GM21381 (cell line): ENCODE results near the gene TNS3.

Experiments
- ATAC-seq: cut with Tn5 transposase; IDR thresholded peaks from one replicate; pipeline ENCODE4 v1.9.1; 2021; ENCODE audit warnings: mild to moderate bottlenecking, moderate library complexity; ENCODE audit not compliant: unreplicated experiment

The TNS3 gene

DNA sequence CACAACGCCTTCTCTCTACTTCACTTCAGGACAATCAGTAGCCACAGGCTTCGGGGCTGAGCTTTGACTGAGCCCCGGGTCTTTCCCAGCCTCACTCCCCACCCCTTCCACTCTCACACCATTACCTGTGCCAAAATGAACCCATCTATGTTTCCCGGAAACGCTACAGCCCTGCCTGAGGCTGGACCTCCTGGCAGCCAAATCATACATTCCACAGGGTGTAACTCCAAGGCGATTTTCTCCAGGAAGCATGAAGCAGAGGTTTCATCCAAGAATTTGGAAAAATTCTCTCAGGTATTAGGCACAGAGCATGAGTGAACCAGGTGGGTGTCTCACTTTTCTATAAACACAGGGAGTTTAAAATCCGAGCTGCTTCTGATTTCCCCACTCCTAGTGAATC, 286.3 kb downstream of the TNS3 start:
- ATAC-seq, result no peak

DNA sequence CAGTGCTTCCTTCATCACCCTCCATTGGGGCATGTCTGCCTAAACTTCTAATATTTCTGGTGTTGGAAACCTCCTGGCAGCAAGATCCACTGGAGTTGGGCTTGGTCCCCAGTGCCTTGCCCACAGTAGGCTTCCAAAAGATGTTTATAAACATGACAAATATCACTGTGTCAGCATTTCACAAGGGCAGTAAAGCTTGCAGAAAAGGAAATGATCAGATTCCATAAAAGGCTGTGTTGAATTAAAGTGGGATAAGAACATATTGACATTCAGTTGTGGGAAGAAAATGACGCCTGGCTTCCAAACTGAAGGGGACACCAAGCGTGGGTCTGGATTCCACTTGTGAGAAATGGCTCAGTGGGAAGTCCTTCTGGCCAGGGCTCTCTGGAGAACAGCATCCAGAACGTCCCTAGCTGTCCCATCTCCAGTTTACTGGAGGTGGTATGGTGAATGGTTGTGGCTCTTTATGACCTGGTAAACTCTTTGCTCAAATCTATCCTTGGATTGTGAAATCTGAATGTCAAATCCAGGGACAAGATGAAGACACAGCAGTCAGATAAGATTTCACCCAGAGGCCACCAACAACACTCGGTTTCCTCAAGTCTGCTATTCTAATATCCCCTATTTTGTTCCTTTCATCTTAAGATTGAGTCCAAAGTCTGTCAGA, 287.2 kb downstream of the TNS3 start:
- ATAC-seq, result no peak

DNA sequence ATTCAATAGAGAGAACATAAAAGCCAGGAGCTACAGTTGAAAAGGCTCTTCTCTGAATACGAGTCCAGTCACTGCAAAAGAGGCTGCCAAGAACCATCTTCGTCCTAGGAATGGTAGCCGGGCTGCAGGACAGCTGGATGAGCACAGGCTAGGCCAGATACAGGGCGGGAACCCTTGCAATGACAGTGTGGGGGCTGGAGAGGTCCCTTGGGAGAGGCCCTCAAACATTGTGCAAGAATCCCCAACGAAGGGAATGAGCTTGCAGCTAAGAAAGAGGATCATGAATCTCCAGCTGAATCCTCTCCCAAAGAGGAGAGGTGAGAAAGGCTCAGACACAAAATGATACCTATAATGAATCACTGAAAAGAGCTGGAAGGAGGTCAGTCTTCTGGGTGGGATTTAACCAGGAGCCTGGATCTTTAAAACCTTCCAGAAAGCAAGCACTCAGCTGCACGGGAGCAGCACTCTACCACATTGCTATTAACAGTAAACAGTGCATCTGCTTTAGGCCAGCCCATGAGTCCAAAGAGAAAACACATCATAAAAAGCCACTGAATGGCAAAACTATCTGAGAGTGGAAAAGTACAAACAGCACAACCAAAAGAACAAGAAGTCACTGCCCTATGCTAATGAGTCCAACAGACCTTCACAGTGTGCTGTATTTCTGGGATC, 287.9 kb downstream of the TNS3 start:
- no peak for ATAC-seq

DNA sequence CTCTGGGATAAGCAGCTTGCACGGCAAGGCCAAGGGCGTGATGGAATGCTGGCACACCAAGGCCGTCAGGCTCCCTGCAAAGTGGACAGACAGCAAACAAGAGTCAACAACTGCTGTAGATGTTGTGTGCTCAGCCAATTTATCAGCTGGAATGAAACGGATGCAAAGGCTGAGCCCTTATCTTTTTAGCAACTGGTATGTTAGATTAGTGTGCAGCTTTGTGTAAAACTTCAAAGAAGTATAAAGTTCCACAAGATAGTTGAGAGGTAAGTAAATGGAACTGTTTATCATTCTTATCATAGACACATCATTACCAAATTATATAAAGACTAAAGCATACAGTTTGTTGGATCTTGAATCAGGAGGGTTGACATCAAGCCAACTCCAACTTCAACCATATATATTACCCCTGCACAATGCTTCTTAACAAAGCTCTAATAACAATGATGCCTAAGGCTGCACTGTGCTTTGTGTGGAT, 289.0 kb downstream of the TNS3 start:
- ATAC-seq, result no peak

DNA sequence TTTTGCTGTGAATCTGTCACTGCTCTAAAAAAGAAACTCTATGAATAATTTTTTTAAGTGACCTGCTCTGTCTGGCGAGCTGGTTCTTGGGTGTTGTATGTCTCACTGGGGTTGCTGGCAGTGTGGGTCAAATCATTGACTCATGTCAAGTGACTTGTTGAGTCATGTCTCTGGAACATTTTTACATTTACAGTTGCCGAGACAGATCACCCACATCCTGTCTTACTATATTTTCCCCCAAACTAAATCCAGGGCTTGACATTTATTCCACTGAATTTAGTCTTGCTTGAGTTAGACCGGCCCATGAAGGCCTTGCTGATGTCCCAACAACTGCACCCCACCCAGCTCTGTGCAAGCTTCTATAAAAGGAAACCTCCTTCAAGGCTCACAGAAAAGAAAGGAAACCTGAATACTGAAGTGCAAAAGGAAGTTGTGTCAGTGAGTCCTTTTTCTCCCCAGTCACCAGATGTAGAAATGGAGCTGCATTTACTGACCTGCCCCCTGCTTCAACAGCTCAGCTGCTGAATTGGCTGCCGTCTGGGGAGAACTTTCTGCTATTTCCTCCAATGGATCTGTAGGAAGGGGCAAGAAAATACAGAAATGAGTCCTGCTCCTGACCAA, 290.3 kb downstream of the TNS3 start:
- ATAC-seq, result peak; percentile 88

DNA sequence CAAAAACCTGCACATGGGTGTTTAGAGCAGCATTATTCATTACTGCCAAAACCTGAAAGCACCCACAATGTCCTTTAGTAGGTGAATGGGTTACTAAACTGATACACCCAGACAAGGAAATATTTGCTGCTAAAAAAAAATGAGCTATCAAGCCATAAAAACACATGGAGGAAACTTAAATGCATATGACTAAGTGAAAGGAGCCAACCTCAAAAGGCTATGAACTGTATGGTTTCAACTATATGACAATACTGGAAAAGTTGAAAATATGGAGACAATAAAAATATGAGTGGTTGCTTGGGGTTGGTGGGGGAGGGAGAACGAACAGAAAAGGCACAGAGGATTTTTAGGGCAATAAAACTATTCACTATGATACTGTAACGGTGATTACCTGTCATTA, 291.0 kb downstream of the TNS3 start:
- ATAC-seq, result no peak

DNA sequence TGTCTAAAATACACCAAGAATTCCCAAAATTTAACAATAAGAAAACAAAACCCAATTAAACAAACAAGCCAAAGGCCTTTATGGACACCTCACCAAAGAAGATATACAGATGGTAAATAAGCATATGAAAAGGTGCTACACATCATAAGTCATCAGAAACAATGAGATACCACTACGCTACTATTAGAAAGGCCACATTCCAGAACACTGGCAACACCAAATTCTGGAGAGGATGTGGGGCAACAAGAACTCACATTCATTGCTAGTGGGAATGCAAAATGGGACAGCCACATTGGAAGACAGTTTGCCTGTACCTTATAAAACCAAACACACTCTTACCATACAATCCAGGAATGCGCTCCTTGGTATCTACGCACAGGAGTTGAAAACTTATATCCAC, 291.4 kb downstream of the TNS3 start:
- ATAC-seq, result no peak

DNA sequence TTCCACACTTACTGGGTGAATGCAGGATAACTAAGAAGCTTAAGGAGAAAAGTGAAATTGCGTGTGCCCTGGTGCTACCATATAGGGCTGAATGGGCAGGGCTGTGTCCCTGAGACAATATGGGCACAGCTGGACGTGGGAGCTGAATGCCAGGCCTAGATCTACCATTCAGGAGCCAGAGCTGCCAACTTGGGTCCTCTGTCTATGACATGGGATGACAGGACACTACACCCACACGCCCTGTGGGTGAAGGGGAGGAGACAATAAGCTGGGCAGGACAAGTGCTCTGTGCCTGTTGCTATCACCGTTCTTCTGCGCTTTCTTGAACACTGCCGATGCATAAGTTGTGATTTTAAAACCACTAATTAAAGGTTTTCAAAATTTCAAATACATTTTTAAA, 293.9 kb downstream of the TNS3 start:
- ATAC-seq, result no peak

DNA sequence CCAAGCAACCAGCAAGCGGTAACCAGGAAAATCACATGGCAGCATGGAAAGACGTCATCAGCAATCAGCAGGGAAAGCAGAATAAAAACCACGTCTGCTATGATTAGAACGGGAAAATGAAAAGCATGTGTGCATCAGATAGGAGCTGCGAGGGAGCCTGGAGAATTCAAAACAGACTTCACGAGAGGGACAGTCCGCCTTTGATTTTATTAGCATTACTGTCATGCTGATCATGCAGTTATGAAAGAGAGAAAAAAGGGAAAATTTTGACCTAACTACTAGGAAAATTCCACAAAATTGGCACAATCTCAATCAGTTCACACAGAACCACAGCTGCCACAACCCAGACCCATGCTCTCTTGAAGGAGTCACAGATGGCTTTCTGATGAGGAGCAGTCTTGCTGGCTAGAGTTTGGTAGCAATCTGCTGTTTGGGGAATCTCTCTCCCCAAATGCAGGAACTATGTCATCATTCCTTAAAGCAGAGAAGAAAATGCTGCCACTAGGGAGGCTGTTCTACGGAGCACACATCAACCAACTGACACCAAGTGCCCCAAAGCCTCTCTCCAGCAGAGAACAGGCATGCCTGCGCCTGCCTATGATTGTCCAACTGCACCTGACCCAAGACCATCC, 295.9 kb downstream of the TNS3 start:
- no peak for ATAC-seq

DNA sequence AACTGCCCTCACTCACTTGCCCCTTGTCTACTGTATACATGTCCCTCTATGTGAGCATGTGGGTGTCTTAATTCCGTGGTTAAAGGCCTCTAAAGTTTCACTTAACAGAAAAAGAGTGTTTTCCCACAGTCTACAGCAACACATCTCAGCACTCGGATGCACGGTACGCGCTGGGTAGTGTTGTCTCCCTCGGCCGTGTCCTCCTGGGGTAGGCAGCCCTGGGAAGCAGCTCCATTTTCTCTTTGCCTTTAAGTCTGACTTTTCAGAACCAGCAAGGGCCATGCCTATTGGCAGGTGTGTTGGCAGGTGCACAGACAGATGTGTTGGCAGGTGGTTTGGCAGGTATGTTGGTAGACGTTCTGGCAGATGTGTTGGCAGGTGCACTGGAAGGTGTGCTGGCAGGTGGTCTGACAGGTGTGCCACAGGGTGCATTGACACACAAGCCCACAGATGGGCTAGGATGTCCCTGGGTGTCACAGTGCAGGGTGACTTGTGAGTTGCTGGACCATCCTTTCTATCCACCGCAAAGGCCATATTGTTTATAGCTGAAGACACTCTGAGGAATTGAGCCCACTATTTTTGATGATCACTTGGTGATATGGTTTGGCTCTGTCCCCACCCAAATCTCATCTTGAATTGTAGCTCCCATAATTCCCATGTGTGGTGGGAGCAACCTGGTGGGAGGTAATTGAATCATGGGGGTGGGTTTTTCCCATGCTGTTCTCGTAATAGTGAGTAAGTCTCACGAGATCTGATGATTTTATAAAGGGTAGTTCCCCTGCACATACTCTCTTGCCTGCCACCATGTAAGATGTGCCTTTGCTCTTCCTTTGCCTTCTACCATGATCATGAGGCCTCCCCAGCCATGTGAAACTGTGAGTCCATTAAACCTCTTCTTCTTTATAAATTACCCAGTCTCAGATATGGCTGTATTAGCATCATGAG, 296.9 kb downstream of the TNS3 start:
- ATAC-seq, result no peak

DNA sequence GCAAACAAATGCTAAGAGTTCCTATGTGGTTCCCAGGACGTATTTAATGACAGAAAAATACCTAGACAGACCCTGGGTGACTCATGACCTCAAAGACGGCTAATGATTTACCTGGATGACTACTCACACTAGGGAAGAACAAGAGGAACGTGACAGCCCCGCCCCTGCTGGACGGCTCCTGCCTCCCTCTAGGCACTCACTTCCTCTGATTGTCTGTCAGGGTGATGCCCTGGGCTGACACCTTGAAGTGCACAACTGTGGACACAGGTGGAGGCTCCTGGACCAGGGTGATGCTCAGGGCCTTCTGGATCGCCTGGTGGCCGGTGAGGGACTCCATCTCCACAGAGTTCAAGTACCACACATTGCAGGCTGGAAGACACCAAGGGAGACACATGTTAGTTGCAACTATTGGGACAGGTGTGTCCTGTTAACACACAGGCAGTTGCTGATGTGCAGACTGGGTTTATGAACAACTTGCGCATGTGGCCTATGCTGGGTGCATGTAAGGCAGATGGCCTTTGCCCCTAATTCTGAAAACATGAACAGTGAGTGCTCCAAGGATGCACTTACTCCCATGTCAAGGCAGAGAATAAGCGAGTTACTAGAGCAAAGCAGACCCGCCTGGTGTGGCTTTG, 298.3 kb downstream of the TNS3 start:
- no peak for ATAC-seq

DNA sequence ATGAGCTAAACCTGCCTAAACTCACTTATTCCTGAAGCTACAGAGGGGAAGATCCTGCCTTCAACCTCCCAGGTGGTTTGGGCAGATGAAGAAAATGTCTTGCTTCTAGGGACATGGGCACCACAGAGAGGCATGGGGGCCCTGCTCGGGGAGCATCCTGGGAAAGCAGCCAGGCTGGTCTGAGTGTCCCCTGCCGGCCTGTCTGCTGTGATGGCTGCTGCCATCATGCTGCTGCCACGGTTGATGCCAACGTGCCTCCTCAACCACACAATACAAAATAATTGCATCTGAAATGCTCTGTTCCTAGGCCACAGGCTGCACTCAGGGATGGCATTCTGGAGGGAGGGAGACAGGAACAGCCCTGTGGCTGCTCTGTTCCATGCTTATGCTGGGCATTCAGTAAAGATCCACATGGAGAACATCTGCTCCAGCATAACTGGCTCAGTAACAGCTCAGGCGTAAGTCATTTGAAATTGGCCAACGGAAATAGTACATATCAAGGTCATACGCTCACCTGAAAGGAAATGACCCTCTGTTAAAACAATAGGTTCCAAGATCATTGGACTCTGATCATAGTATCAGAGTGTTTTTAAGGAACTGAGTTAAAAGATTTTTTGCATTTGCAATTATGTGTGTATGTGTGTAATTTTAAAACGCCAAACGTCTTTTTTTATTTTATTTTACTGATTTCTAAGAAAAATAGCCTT, 299.0 kb downstream of the TNS3 start:
- no peak for ATAC-seq

DNA sequence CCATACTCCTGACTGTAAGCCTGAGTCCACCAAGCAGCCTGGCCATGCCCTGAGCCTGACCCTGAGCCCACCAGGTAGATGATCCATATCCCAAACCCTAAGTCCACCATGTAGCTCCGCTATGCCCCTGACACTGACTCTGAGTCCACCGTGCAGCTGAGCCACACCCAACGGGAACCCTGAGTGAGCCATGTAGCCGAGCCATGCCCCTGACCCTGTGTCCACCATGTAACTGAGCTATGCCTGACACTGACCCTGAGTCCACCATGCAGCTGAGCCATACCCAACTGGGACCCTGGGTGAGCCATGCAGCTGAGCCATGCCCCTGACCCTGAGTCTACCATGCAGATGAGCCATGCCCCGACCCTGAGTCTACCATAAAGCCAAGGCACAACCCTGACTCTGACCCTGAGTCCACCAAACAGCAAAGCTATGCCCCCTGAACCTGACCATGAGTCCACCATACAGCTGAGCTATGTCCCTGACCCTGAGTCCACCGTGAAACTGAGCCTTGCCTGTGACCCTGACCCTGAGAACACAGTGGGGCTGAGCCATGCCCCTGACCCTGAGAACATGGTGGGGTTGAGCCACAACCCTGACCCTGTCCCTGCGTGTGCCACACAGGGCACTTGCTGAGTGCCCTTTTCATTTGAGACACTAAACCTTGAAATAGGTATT, 299.8 kb downstream of the TNS3 start:
- ATAC-seq, result no peak

DNA sequence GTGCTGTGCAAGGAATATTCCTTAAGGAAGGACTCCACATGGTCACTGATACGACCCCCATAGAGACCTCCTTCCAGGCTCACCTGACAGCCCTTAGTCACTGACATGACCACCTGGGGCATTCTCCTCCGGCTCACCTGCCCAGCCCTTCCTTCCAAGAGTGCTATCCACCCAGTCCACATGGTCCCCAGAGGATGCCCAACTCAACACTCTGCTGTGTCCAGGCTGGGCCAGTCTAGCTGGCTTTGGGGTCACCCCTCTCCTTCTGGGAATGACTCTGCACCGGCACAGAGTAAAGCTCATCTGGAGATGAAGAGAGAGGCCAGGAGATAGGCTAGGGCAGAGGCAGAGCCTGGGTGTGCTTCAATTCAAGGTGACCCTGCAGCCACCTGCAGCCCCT, 300.8 kb downstream of the TNS3 start:
- ATAC-seq, result no peak

DNA sequence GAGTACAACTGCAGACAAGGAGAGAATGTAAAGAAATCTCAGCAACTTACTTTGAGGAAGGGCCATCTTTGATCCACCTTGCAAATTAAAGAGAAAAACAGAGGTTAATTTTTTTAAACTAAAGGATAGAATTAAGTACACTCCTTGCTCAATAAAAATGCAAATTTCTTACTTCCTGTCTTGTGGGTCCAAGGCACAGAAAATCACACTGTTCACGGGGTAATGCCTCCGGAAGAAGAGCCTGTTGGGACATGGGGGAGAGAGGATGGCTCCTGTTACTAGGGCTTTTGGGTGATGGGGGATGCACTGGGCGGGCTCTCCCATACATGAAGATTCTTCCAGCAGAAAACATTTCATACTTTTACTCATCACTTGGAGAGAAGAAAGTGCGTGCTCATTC, 301.8 kb downstream of the TNS3 start:
- no peak for ATAC-seq

DNA sequence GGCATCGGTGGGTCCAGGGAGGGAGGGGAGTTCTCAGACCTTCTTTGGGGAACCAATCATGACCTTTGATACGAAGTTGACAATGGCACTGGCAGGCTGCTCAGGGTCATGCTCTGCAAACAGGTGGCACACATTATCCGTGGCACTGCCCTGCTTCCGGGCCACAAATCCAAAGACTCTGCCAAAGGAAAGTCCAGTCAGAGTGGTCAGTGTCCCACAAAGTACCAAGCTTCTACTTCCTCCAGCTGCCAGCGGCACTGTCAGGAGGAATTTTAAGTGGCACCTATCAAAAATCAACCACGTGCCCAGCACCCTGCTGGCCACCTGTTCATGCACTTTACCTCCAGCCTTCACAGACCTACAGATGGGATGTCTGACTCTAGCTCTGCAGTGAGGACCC, 303.9 kb downstream of the TNS3 start:
- no peak for ATAC-seq

DNA sequence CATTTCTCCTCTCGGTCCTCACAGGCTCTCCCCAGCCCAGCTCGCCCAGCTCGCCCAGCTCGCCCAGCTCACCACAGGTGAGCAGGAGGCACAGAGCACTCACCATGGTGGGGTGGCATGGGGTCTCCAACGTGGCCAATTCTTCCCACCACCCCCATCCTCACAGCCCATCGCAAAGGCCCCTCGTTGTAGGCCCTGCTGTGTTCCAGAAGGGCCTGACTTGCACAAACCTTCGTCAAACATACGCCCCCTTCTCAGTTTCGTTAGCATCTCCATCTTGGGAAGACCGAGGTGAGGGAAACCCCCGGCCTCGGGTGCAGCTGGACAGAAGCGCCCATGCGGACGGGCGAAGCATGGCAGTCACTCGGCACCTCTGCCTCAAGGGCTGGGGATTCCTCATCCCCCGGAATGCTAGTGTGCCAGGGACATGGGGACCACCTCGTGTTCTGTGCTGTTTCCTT, 304.6 kb downstream of the TNS3 start:
- no peak for ATAC-seq

DNA sequence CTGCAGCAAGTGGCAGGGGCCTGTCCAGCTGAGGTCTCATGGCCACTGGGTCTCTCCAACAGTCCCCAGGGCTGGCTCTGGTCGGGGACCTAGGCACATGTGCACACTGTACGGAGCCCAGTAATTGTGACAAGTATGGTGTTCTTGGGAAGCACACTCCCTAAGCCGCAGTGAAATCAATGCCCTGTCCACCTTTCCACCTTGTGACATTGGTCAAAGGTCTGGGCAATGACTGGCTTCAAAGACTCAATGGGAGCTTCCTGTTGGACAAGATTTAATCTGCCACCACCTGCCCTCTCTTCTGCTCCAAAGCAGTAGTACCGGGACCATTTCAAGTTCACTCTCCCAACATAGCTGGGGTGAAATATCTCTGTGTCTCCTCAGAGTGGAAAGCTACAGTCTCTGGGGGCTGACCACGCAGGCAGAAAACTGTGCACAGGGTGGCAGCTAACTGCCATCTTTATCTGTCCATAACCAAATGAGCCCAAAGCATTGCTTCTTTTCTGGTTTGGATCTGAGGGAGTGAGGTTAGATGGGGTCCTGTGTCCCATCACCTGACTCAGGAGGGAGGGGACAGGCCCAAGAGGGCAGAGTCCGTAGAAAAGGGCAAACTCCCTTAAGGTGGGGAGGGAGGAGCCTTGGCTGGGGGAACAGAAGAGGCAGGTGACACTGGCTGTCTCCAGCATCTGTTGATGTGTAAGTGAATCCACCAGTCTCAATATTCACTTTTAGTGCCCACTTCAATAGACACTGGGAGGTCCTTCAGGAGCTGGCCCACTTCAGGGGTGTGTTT, 307.7 kb downstream of the TNS3 start:
- ATAC-seq, result no peak
